T-helper 17 cell (primary cell): ENCODE results near the gene FGF1. TPM values are rescaled to one million over a fixed set of nuclear protein-coding genes. Genes with fewer than 3 reads are reported as not detected.

Source experiments
- ATAC-seq: fragments of 150-1000 bp; cut with Tn5 transposase; 2 replicates; pipeline ENCODE4 v1.10.0; 2021; ENCODE audit warnings: mild to moderate bottlenecking, moderate library complexity
- DNase-seq, 3 donors: peaks; one replicate each; pipeline versions ENCODE4 v3.0.0 to v3.0.0-alpha.2; 2020 to 2021
- H3K9me3 ChIP-seq: one replicate; pipeline ENCODE4 v1.7.0; 2013; ENCODE audit warnings: low read length, mild to moderate bottlenecking; ENCODE audit not compliant: control insufficient read depth, poor library complexity, severe bottlenecking
- H3K27ac Mint-ChIP-seq: one replicate; pipeline ENCODE4 v1.8.0; 2022; ENCODE audit warnings: mild to moderate bottlenecking, moderate library complexity, mixed read lengths
- H3K27me3 Mint-ChIP-seq: one replicate; pipeline ENCODE4 v1.8.0; 2022; ENCODE audit warnings: mixed read lengths
- H3K36me3 Mint-ChIP-seq: one replicate; pipeline ENCODE4 v1.8.0; 2022; ENCODE audit warnings: low read depth, mixed read lengths
- H3K4me1 Mint-ChIP-seq: one replicate; pipeline ENCODE4 v1.8.0; 2022; ENCODE audit warnings: mild to moderate bottlenecking, mixed read lengths
- H3K4me3 Mint-ChIP-seq: one replicate; pipeline ENCODE4 v1.8.0; 2022; ENCODE audit warnings: mild to moderate bottlenecking, moderate library complexity, mixed read lengths
- total RNA-seq, 4 donors: library from RNA in 2 of 4; stranded (reverse) in 2 of 4; gene quantifications; one replicate each; pipeline ENCODE4 v1.2.3 and lab custom pipeline; 2022 to 2026

The FGF1 gene
- total RNA-seq, 2 donors from 2014 or later: not detected

- Mint-ChIP-seq H3K27me3 (peaks cover 19% of the 10 kb centered on the region), H3K27ac (no peak overlapping the region), H3K4me3 (no peak overlapping the region), H3K4me1 (no peaks in the 10 kb centered on the region), H3K36me3 (peaks cover under 1% of the 10 kb centered on the region)
- no peak for DNase-seq
- no peak for ATAC-seq
- no peaks in the 10 kb centered on the region for H3K9me3 ChIP-seq
Measured at GRCh38 chr5:142671801-142672200, 14.1 kb downstream of the FGF1 start.

DNA sequence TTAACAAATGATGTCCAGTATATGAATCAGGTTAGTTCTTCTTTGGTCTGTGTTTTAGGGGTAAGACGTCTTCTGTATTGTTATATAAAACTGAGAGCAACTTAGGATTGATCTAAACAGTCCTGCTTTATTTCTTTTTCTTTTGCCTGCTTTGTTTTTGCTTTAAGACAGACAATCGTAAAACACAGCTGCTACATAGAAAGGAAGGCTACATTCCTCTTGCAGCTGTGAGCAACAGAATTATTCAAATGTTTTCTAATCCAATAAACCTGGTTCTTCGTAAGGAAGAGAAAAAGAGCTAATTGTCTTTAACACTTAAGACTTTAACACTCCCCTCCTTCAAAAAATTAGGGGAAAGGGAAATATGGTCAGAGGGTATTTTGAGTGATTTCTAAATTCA lies 14.6 kb downstream of the FGF1 start:
- H3K4me1 Mint-ChIP-seq: no peaks in the 10 kb centered on the region
- H3K36me3 Mint-ChIP-seq: peaks cover 3% of the 10 kb centered on the region
- ATAC-seq: no peak
- H3K9me3 ChIP-seq: no peaks in the 10 kb centered on the region
- no peak overlapping the region for H3K4me3 Mint-ChIP-seq
- H3K27me3 Mint-ChIP-seq: peaks cover 17% of the 10 kb centered on the region
- no peak for DNase-seq
- H3K27ac Mint-ChIP-seq: no peak overlapping the region

GRCh38 chr5:142670804-142671203 lies 15.1 kb downstream of the FGF1 start:
- Mint-ChIP-seq H3K4me3 (no peak overlapping the region), H3K27ac (no peak overlapping the region), H3K36me3 (peaks cover 3% of the 10 kb centered on the region), H3K4me1 (no peaks in the 10 kb centered on the region), H3K27me3 (peaks cover 14% of the 10 kb centered on the region)
- no peaks in the 10 kb centered on the region for H3K9me3 ChIP-seq
- no peak for DNase-seq
- no peak for ATAC-seq

DNA sequence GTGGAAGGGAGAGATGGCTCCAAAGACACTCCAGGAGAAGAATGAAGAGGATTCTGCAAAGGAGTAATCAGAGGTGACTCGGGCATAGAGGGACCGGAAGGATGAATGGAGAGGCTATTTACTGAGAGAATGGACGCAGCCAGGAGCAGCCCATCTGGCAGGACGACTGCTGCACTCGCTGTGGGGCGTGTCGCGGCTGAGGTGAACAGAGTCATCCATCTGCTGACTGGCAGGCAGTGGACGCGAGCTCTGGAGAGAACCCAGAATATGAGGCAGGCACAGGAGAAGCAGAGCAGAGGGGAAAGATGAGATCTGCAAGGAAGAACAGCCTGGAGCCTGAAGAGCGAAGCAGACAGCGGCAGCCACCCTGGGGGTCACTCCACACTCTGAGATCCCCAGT lies 16.4 kb downstream of the FGF1 start:
- Mint-ChIP-seq H3K36me3 (peaks cover 6% of the 10 kb centered on the region), H3K4me1 (peaks cover 3% of the 10 kb centered on the region), H3K4me3 (no peak overlapping the region), H3K27me3 (peaks cover 18% of the 10 kb centered on the region), H3K27ac (no peak overlapping the region)
- ATAC-seq (no peak), DNase-seq (no peak)
- no peaks in the 10 kb centered on the region for H3K9me3 ChIP-seq

DNA sequence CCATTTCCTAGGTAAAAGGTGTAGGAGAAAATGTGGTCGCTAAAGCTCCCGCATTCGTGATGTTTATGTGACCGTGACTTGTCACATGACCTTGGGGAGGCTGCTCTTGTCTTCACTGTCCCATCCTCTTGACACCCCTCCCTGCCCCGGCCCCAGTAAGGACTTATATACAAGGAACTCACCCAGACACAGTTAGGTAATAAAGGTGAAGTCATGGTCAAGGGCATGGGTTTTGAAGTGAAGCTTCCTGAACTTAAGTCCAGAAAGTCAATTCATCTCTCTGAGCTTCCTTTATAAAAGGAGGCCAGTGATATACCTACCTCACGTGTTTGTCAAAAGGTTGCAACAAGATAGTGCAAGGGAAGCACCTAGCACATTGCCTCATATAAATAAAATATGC lies 17.6 kb downstream of the FGF1 start:
- no peak for ATAC-seq
- no peak for DNase-seq
- H3K4me1 Mint-ChIP-seq: peaks cover 3% of the 10 kb centered on the region

GRCh38 chr5:142667831-142668230 lies 18.1 kb downstream of the FGF1 start:
- H3K9me3 ChIP-seq: no peaks in the 10 kb centered on the region
- Mint-ChIP-seq H3K4me1 (peaks cover 3% of the 10 kb centered on the region), H3K36me3 (peaks cover 6% of the 10 kb centered on the region), H3K27me3 (peaks cover 34% of the 10 kb centered on the region), H3K4me3 (no peak overlapping the region), H3K27ac (no peak overlapping the region)
- ATAC-seq: no peak
- no peak for DNase-seq

More for the DNA sequence above, 17.6 kb downstream of the FGF1 start:
- no peaks in the 10 kb centered on the region for H3K9me3 ChIP-seq
- Mint-ChIP-seq H3K36me3 (peaks cover 6% of the 10 kb centered on the region), H3K27ac (no peak overlapping the region), H3K27me3 (peaks cover 29% of the 10 kb centered on the region), H3K4me3 (no peak overlapping the region)

DNA sequence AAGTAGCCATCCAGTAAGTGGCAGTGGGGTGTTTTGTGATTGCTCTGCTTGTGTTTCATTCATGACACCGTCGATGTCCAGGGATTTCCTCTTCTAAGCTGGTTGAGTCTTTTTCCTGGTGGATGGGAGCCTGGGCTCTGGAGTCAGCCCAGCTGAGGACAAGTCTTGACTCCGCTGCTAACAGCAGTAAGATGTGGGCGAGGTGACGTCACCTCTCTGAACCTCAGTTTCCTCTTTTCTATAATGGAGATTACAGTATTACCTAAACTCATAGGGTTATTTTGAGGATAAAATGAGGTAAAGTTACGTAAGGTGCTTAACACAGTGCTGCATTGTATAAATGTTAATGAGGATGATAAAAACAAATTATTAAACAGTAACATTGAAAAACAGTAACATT lies 21.3 kb downstream of the FGF1 start:
- no peak overlapping the region for H3K4me3 Mint-ChIP-seq
- H3K36me3 Mint-ChIP-seq: peaks cover 6% of the 10 kb centered on the region
- no peak for DNase-seq
- ATAC-seq: no peak
- no peaks in the 10 kb centered on the region for H3K9me3 ChIP-seq
- peaks cover 60% of the 10 kb centered on the region for H3K27me3 Mint-ChIP-seq
- H3K27ac Mint-ChIP-seq: no peak overlapping the region
- peaks cover 3% of the 10 kb centered on the region for H3K4me1 Mint-ChIP-seq

DNA sequence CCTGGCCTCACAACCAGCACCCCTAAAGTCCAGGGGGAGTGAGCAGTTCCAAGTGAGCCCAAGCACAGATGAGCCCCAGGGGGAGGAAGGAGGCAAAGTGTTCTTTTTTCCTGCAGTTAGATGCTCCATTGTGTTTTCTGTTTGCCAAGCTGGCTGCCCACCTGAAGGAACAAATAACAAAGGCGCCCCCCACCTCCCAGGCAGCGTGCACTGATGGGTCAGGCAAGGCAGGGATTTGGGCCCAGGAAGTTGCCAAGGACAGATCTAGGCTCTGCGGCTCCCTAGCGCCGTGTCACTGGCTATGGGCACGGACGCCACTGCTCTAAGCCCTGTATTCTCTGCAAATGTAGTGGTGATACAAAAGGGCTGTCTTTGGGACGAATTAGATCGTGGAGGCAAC lies 21.8 kb downstream of the FGF1 start:
- ATAC-seq: no peak
- peaks cover 6% of the 10 kb centered on the region for H3K36me3 Mint-ChIP-seq
- no peak overlapping the region for H3K4me3 Mint-ChIP-seq
- H3K4me1 Mint-ChIP-seq: peaks cover 3% of the 10 kb centered on the region
- H3K27me3 Mint-ChIP-seq: peaks cover 60% of the 10 kb centered on the region
- no peak for DNase-seq
- no peaks in the 10 kb centered on the region for H3K9me3 ChIP-seq
- no peak overlapping the region for H3K27ac Mint-ChIP-seq

GRCh38 chr5:142663246-142663645 lies 22.6 kb downstream of the FGF1 start:
- Mint-ChIP-seq H3K36me3 (peaks cover 6% of the 10 kb centered on the region), H3K27me3 (peaks cover 65% of the 10 kb centered on the region), H3K4me1 (peaks cover 5% of the 10 kb centered on the region), H3K27ac (no peak overlapping the region), H3K4me3 (no peak overlapping the region)
- ATAC-seq: no peak
- H3K9me3 ChIP-seq: no peaks in the 10 kb centered on the region
- no peak for DNase-seq

- H3K4me3 Mint-ChIP-seq: no peak overlapping the region
- no peak overlapping the region for H3K27ac Mint-ChIP-seq
- H3K27me3 Mint-ChIP-seq: peaks cover 77% of the 10 kb centered on the region
- no peaks in the 10 kb centered on the region for H3K9me3 ChIP-seq
- DNase-seq (no peak), ATAC-seq (no peak)
- peaks cover 6% of the 10 kb centered on the region for H3K36me3 Mint-ChIP-seq
- H3K4me1 Mint-ChIP-seq: peaks cover 5% of the 10 kb centered on the region
Measured at GRCh38 chr5:142661957-142662356, 23.9 kb downstream of the FGF1 start.

DNA sequence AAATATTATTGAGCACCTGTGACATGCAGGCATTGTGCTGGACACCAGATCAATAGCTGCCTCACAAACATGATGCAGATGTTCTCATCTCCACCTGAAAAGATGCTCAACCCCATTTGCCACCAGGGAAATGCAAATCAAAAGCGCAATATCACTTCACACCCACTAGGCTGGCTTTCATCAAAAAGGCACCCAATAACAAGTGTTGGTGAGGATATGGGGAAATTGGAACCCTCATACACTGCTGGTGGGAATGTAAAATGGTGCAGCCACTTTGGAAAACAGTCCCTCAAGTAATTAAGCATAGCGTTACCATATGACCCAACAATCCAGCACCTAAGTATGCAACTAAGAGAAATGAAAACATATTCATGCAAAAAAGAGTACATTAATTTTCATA lies 24.7 kb downstream of the FGF1 start:
- Mint-ChIP-seq H3K4me3 (no peak overlapping the region), H3K36me3 (peaks cover 4% of the 10 kb centered on the region), H3K4me1 (peaks cover 5% of the 10 kb centered on the region), H3K27ac (no peak overlapping the region), H3K27me3 (peaks cover 75% of the 10 kb centered on the region)
- H3K9me3 ChIP-seq: no peaks in the 10 kb centered on the region
- no peak for DNase-seq
- ATAC-seq: no peak

DNA sequence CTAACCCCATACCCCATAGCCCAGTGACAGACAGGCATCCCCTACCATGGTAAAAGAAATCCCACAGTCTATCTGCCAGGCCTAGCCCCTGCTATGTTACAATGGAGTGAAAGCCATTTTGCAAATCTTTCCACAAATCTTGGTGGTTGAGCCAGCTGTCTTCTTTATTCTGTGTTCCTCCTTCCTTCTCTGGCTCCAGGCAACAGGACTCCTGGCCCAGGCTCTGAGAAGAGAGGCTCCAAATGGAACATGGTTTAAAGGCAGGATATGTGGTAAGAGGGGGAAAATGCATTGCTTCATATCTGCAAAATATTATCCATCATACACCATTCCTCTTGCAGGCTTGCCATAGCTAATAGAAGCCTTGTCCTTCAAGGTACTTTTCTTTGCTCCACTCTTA lies 25.2 kb downstream of the FGF1 start:
- H3K4me3 Mint-ChIP-seq: no peak overlapping the region
- H3K9me3 ChIP-seq: no peaks in the 10 kb centered on the region
- H3K4me1 Mint-ChIP-seq: peaks cover 5% of the 10 kb centered on the region
- peaks cover 4% of the 10 kb centered on the region for H3K36me3 Mint-ChIP-seq
- ATAC-seq (no peak), DNase-seq (no peak)
- peaks cover 77% of the 10 kb centered on the region for H3K27me3 Mint-ChIP-seq
- H3K27ac Mint-ChIP-seq: no peak overlapping the region

DNA sequence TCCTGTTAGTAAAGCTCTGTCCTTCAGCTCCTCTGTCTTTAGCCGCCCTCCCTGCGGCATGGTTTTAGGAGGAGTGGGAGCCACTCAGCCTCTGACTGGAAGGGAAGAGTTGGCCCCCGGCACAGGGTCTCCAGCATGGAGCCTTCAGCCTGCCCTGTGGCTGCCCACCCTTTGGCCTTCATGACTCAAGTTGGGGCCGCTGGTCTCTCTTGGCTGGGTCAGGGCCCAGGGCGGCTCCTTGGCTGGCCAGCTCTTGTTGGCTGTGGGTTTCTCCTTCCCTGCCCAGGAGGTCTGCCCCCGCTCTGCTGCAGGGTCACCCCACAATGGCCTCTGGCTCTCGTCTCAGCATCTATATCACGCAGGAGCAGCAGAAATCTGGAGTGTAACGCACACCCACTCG lies 25.7 kb downstream of the FGF1 start:
- DNase-seq (no peak), ATAC-seq (no peak)
- no peaks in the 10 kb centered on the region for H3K36me3 Mint-ChIP-seq
- no peak overlapping the region for H3K27ac Mint-ChIP-seq
- peaks cover 3% of the 10 kb centered on the region for H3K4me1 Mint-ChIP-seq
- H3K4me3 Mint-ChIP-seq: no peak overlapping the region
- peaks cover 77% of the 10 kb centered on the region for H3K27me3 Mint-ChIP-seq
- H3K9me3 ChIP-seq: no peaks in the 10 kb centered on the region

- no peak for ATAC-seq
- H3K27me3 Mint-ChIP-seq: peaks cover 79% of the 10 kb centered on the region
- H3K4me1 Mint-ChIP-seq: peaks cover 3% of the 10 kb centered on the region
- DNase-seq: no peak
- no peaks in the 10 kb centered on the region for H3K9me3 ChIP-seq
- no peak overlapping the region for H3K4me3 Mint-ChIP-seq
- no peak overlapping the region for H3K27ac Mint-ChIP-seq
- H3K36me3 Mint-ChIP-seq: no peaks in the 10 kb centered on the region
Measured at GRCh38 chr5:142659405-142659804, 26.5 kb downstream of the FGF1 start.

DNA sequence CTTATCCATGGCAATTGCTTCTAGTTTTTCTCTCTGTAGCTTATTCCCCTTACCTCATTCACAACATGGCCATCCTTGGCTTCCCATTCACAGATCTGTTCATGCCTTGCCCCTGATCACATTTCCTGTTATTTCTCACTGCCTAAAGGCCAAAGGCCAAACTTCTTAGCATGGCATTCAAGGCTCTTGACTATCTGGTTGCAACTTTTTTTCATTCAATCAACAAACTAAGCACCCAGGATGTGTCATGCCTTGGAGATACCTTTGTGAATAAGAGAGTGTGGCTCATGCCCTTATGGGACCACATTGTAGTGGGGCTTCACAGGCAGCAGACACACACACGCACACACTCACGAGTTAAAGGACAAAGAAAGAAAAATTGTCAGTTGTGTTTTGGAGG lies 27.6 kb downstream of the FGF1 start:
- peaks cover 78% of the 10 kb centered on the region for H3K27me3 Mint-ChIP-seq
- H3K9me3 ChIP-seq: no peaks in the 10 kb centered on the region
- no peak for ATAC-seq
- DNase-seq: no peak
- H3K4me3 Mint-ChIP-seq: no peak overlapping the region
- no peak overlapping the region for H3K27ac Mint-ChIP-seq
- H3K4me1 Mint-ChIP-seq: peaks cover 3% of the 10 kb centered on the region
- H3K36me3 Mint-ChIP-seq: no peaks in the 10 kb centered on the region
